Smooth muscle cell (in vitro differentiated cells): ENCODE data around the gene FFAR3. TPM values are rescaled to one million over a fixed set of nuclear protein-coding genes. Genes with fewer than 3 reads are reported as not detected.
"Not testable (repeated sequence)": the region's sequence is repeated elsewhere in the genome, so short reads cannot be mapped to it uniquely, and the experiment has no call there.

Experiments
- DNase-seq: peaks from one replicate; lab custom pipeline; 2025; ENCODE audit not compliant: unreplicated experiment; lab: John Stamatoyannopoulos, UW
- H2AFZ ChIP-seq: fragments of 200-600 bp; sonication (generic); 2 replicates; pipeline ENCODE4 v1.6.0; 2016; ENCODE audit warnings: antibody characterized with exemption, low read depth, mild to moderate bottlenecking
- H3F3A ChIP-seq: fragments of 200-600 bp; sonication (generic); 2 replicates; pipeline ENCODE4 v1.6.0; 2017; ENCODE audit warnings: antibody characterized with exemption, low read depth
- H3K27ac ChIP-seq: fragments of 200-600 bp; sonication (generic); 2 replicates; pipeline ENCODE4 v1.5.1; 2016; ENCODE audit warnings: low read depth, mild to moderate bottlenecking
- H3K27me3 ChIP-seq: fragments of 200-600 bp; sonication (generic); 2 replicates; pipeline ENCODE4 v1.6.1; 2016; ENCODE audit warnings: low read depth, mild to moderate bottlenecking
- H3K36me3 ChIP-seq: fragments of 200-600 bp; sonication (generic); 2 replicates; pipeline ENCODE4 v1.5.1; 2016; ENCODE audit warnings: low read depth
- H3K4me1 ChIP-seq: fragments of 200-600 bp; sonication (generic); 2 replicates; pipeline ENCODE4 v1.5.1; 2016; ENCODE audit warnings: low read depth
- H3K4me2 ChIP-seq: fragments of 200-600 bp; sonication (generic); 2 replicates; pipeline ENCODE4 v1.6.0; 2016; ENCODE audit warnings: mild to moderate bottlenecking
- H3K4me3 ChIP-seq: fragments of 200-600 bp; sonication (generic); 2 replicates; pipeline ENCODE4 v1.5.1; 2016; ENCODE audit warnings: mild to moderate bottlenecking
- H3K79me2 ChIP-seq: fragments of 200-600 bp; sonication (generic); 2 replicates; pipeline ENCODE4 v1.6.0; 2016; ENCODE audit warnings: low read depth, mild to moderate bottlenecking
- H3K9ac ChIP-seq: fragments of 200-600 bp; sonication (generic); 2 replicates; pipeline ENCODE4 v1.6.0; 2016; ENCODE audit warnings: low read depth
- H3K9me3 ChIP-seq: fragments of 200-600 bp; sonication (generic); replicated peaks from 2 replicates; pipeline ENCODE4 v1.5.1; 2016; ENCODE audit warnings: low read depth
- H4K20me1 ChIP-seq: fragments of 200-600 bp; sonication (generic); 2 replicates; pipeline ENCODE4 v1.6.0; 2016; ENCODE audit warnings: low read depth
- CTCF ChIP-seq: fragments of 200-600 bp; sonication (generic); IDR thresholded peaks from 2 replicates; pipeline ENCODE4 v1.5.1; 2017; ENCODE audit warnings: borderline replicate concordance, mild to moderate bottlenecking, antibody characterized with exemption; ENCODE audit not compliant: insufficient read depth, poor library complexity, severe bottlenecking
- WGBS: methylation state at CpG from one replicate; pipeline ENCODE4 v1.1.7; 2016; ENCODE audit warnings: low lambda C conversion rate; 5-methylcytosine and 5-hydroxymethylcytosine counted together
- polyA plus RNA-seq: library from polyadenylated mRNA; unstranded; fragments of >200 nt; fragmentation: Nextera tagmentation; extraction: Ambion mirVana; gene quantifications from 2 replicates; pipeline ENCODE4 v1.2.1, GENCODE V29; 2016
- total RNA-seq: library from RNA; depleted of rRNA; stranded (reverse); fragments of >200 nt; gene quantifications from 2 replicates; pipeline ENCODE4 v1.2.3, GENCODE V29; 2014

FFAR3 gene
- total and polyA plus RNA-seq, 2 experiments from 2014 or later = not detected

- no peak overlapping the region for H3K27ac ChIP-seq
- no peak overlapping the region for H3K9ac ChIP-seq
- no peak overlapping the region for H2AFZ ChIP-seq
- no peak for DNase-seq
- H3K4me3 ChIP-seq = no peak overlapping the region
- H3K9me3 ChIP-seq = no peaks in the 10 kb centered on the region
- no peaks in the 10 kb centered on the region for H3K36me3 ChIP-seq
- H3F3A ChIP-seq = no peaks in the 10 kb centered on the region
- no peak overlapping the region for H3K4me2 ChIP-seq
- no peaks in the 10 kb centered on the region for H3K79me2 ChIP-seq
- WGBS = 83% methylated on average over 1 of the region's 1 CpG
- no peaks in the 10 kb centered on the region for H3K4me1 ChIP-seq
- no peaks in the 10 kb centered on the region for H3K27me3 ChIP-seq
- no peak for TF ChIP-seq CTCF
- no peaks in the 10 kb centered on the region for H4K20me1 ChIP-seq
Measured at GRCh38 chr19:35377656-35378055, 19.4 kb downstream of the FFAR3 start.

- H4K20me1 ChIP-seq = no peaks in the 10 kb centered on the region
- DNase-seq = no peak
- no peaks in the 10 kb centered on the region for H3K79me2 ChIP-seq
- 93% methylated on average over 3 of the region's 3 CpGs for WGBS
- H3K4me2 ChIP-seq = no peak overlapping the region
- no peaks in the 10 kb centered on the region for H3K27me3 ChIP-seq
- no peaks in the 10 kb centered on the region for H3K9me3 ChIP-seq
- H3K4me3 ChIP-seq = no peak overlapping the region
- H3K4me1 ChIP-seq = no peaks in the 10 kb centered on the region
- H3F3A ChIP-seq = no peaks in the 10 kb centered on the region
- TF ChIP-seq CTCF = no peak
- no peak overlapping the region for H3K9ac ChIP-seq
- H3K36me3 ChIP-seq = no peaks in the 10 kb centered on the region
- H2AFZ ChIP-seq = no peak overlapping the region
- H3K27ac ChIP-seq = no peak overlapping the region
Measured at GRCh38 chr19:35378356-35378755, 20.1 kb downstream of the FFAR3 start.

- not testable (repeated sequence) for H3K9me3 ChIP-seq, DNase-seq, H4K20me1 ChIP-seq, H3K4me3 ChIP-seq, H3K79me2 ChIP-seq, H3K9ac ChIP-seq, H3K36me3 ChIP-seq, H3K4me2 ChIP-seq, H3F3A ChIP-seq, H3K4me1 ChIP-seq, H3K27ac ChIP-seq, H3K27me3 ChIP-seq, H2AFZ ChIP-seq
- WGBS = 92% methylated on average over 5 of the region's 5 CpGs
Measured at GRCh38 chr19:35379545-35379944, 21.3 kb downstream of the FFAR3 start.

- H3K4me3 ChIP-seq = no peak overlapping the region
- no peak overlapping the region for H3K27ac ChIP-seq
- H3K79me2 ChIP-seq = no peaks in the 10 kb centered on the region
- no peak overlapping the region for H2AFZ ChIP-seq
- H3K27me3 ChIP-seq = no peaks in the 10 kb centered on the region
- TF ChIP-seq CTCF = no peak
- 47% methylated on average over 1 of the region's 1 CpG for WGBS
- H3K9ac ChIP-seq = no peak overlapping the region
- no peaks in the 10 kb centered on the region for H3F3A ChIP-seq
- H3K4me2 ChIP-seq = no peak overlapping the region
- H3K4me1 ChIP-seq = no peaks in the 10 kb centered on the region
- H3K36me3 ChIP-seq = no peaks in the 10 kb centered on the region
- no peak for DNase-seq
- H4K20me1 ChIP-seq = no peaks in the 10 kb centered on the region
- no peaks in the 10 kb centered on the region for H3K9me3 ChIP-seq
Measured at GRCh38 chr19:35379992-35380391, 21.7 kb downstream of the FFAR3 start.
